Vagina (tissue), 2 donors: Measurements from ENCODE around the gene CLIC5. TPM values are rescaled to one million over a fixed set of nuclear protein-coding genes. Genes with fewer than 3 reads are reported as not detected.

Source experiments
- DNase-seq, 2 donors: peaks; one replicate each; pipeline ENCODE4 v3.0.0-alpha.2; 2017; ENCODE audit errors: extremely low spot score in 2 of 2
- H3K27ac ChIP-seq: fragments of 200-600 bp; sonication (generic); one replicate; pipeline ENCODE4 v1.5.1; 2019
- H3K27me3 ChIP-seq: fragments of 200-600 bp; sonication (generic); one replicate; pipeline ENCODE4 v1.5.1; 2019
- H3K36me3 ChIP-seq, 2 donors: fragments of 200-600 bp; sonication (generic); one replicate each; pipeline ENCODE4 v1.5.1; 2017 to 2019
- H3K4me1 ChIP-seq: fragments of 200-600 bp; sonication (generic); one replicate; pipeline ENCODE4 v1.5.1; 2019
- H3K4me3 ChIP-seq, 2 donors: fragments of 200-600 bp; sonication (generic); 1 replicate in 1 of 2; 2 replicates in 1 of 2; pipeline ENCODE4 v1.5.1; 2016 to 2019
- H3K9me3 ChIP-seq: fragments of 200-600 bp; sonication (generic); one replicate; pipeline ENCODE4 v1.5.1; 2019
- POLR2A ChIP-seq, 2 donors: fragments of 450-650 bp; IDR thresholded peaks; one replicate each; pipeline ENCODE4 v1.6.1; 2017; ENCODE audit warnings: antibody characterized with exemption in 2 of 2, mild to moderate bottlenecking in 2 of 2, moderate library complexity in 2 of 2
- POLR2AphosphoS5 ChIP-seq, 2 donors: sonication (generic); formaldehyde crosslinking; IDR thresholded peaks; one replicate each; pipeline ENCODE4 v1.9.0; 2017; ENCODE audit warnings: antibody characterized with exemption in 2 of 2, mild to moderate bottlenecking in 2 of 2, low read depth in 1 of 2; ENCODE audit not compliant: insufficient read depth in 1 of 2
- intact Hi-C: fragments of 100-400 bp; cut with DNase I; formaldehyde crosslinking; loops from one replicate; pipeline ENCODE4 v1.15.1; 2023
- total RNA-seq: library from RNA; depleted of rRNA; stranded (reverse); fragments of >200 nt; gene quantifications from one replicate; pipeline ENCODE4 v1.2.3, GENCODE V29; 2016
- TF ChIP-seq, protein P1 (sequence below), 3 experiments: fragments of 450-650 bp in 2 of 3; fragments of 200-600 bp in 1 of 3; sonication (generic) in 1 of 3; IDR thresholded peaks; one replicate each; pipeline ENCODE4 v1.5.1; 2017 to 2019; ENCODE audit warnings: antibody characterized with exemption in 3 of 3, mild to moderate bottlenecking in 2 of 3, moderate library complexity in 2 of 3

CLIC5 gene
- total RNA-seq, 1 donor from 2014 or later = 3.4 TPM

DNA sequence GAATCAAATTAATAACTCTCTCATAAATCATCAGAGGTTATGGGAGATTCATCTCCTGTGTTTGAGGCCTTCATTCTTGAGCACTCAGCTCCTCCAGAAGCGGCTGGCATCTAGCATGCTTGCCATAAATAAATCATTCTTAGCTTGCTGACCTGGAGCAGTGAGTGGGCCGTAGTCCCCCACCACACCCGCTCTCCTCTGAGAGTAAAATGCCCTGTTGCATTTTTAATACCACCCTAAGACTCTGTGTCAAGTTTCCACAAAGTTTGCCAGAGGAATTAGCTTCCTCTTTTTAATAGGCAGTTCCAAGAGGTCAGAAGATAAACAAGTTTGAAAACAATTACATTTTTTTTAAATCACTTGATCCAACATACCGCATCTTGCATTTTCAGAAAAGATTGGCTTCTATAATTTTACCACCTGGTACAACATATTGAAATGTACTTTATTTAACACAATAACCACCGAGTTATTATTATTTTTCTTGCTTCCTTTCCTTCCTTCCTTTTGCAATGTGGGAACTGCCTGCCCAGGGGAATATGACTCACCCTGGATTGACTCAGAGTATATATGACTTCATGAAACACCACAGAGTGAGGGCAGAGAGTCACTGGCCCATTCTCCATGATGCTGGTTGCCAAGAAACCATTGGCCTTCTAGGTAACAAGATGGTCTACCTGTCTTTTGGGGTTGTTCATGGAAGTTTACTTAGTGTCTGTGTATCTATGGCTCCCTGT, 29.4 kb upstream of the CLIC5 start:
- Histone ChIP-seq H3K9me3 (no peaks in the 10 kb centered on the region), H3K4me1 (peaks cover 18% of the 10 kb centered on the region), H3K4me3 (no peak overlapping the region), H3K36me3 (no peaks in the 10 kb centered on the region), H3K27me3 (no peaks in the 10 kb centered on the region), H3K27ac (peak overlapping the region; percentile 63)
- no peak for DNase-seq
- intact Hi-C loops = no loop called here
- TF ChIP-seq POLR2AphosphoS5 (IDR thresholded peaks at IDR 0.05; ENCODE audit: insufficient read depth in 1 of 2, low read depth in 1 of 2) = peak; percentile 13 to 80
- TF ChIP-seq, protein P1, sequence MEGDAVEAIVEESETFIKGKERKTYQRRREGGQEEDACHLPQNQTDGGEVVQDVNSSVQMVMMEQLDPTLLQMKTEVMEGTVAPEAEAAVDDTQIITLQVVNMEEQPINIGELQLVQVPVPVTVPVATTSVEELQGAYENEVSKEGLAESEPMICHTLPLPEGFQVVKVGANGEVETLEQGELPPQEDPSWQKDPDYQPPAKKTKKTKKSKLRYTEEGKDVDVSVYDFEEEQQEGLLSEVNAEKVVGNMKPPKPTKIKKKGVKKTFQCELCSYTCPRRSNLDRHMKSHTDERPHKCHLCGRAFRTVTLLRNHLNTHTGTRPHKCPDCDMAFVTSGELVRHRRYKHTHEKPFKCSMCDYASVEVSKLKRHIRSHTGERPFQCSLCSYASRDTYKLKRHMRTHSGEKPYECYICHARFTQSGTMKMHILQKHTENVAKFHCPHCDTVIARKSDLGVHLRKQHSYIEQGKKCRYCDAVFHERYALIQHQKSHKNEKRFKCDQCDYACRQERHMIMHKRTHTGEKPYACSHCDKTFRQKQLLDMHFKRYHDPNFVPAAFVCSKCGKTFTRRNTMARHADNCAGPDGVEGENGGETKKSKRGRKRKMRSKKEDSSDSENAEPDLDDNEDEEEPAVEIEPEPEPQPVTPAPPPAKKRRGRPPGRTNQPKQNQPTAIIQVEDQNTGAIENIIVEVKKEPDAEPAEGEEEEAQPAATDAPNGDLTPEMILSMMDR (IDR thresholded peaks at IDR 0.05) = no peak
- no peak for TF ChIP-seq POLR2A (IDR thresholded peaks at IDR 0.05)

GRCh38 chr6:46042355-46042999, 26.8 kb upstream of the CLIC5 start:
- DNase-seq = no peak
- Histone ChIP-seq H3K36me3 (no peaks in the 10 kb centered on the region), H3K4me1 (peaks cover 13% of the 10 kb centered on the region), H3K27ac (no peak overlapping the region), H3K27me3 (no peaks in the 10 kb centered on the region), H3K9me3 (no peaks in the 10 kb centered on the region), H3K4me3 (no peak overlapping the region)
- TF ChIP-seq POLR2A (IDR thresholded peaks at IDR 0.05) = no peak
- TF ChIP-seq, protein P1 (IDR thresholded peaks at IDR 0.05) = peak in 1 of 3 experiments; percentile 49
- intact Hi-C loops = no loop called here

DNA sequence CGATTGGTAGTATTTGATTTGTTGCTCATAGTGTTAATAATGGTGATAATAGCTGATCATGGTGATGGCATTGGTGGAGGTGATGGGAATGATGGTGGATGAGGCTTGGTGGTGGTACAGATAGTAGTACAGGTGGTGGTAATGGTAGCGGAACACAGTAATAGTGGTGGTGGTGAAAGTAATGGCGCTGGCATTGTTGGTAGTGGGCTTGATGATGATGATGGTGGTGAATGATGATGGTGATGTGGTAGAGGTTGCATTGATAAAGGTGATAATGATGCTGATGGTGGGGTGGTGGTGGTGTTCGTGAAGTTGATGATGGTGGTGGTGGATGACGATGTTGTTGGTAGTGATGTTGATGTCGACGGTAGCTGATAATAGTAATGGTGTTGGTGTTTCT, 24.6 kb upstream of the CLIC5 start:
- no peak for DNase-seq
- intact Hi-C loops = no loop called here
- TF ChIP-seq POLR2AphosphoS5 (IDR thresholded peaks at IDR 0.05; ENCODE audit: insufficient read depth in 1 of 2, low read depth in 1 of 2) (no peak), POLR2A (IDR thresholded peaks at IDR 0.05) (no peak)
- TF ChIP-seq, protein P1 (IDR thresholded peaks at IDR 0.05) = no peak

GRCh38 chr6:46039646-46040045, 24.0 kb upstream of the CLIC5 start:
- peaks cover 5% of the 10 kb centered on the region for H3K4me1 ChIP-seq
- H3K9me3 ChIP-seq = no peaks in the 10 kb centered on the region
- intact Hi-C loops = no loop called here
- no peaks in the 10 kb centered on the region for H3K27me3 ChIP-seq
- H3K4me3 ChIP-seq = no peak overlapping the region
- DNase-seq = no peak
- no peak overlapping the region for H3K27ac ChIP-seq
- H3K36me3 ChIP-seq = no peaks in the 10 kb centered on the region
- TF ChIP-seq POLR2A (IDR thresholded peaks at IDR 0.05) = no peak
- TF ChIP-seq, protein P1 (IDR thresholded peaks at IDR 0.05) = no peak
- TF ChIP-seq POLR2AphosphoS5 (IDR thresholded peaks at IDR 0.05; ENCODE audit: insufficient read depth in 1 of 2, low read depth in 1 of 2) = no peak

More for the DNA sequence above, 24.6 kb upstream of the CLIC5 start:
- H3K9me3 ChIP-seq = no peaks in the 10 kb centered on the region
- no peaks in the 10 kb centered on the region for H3K36me3 ChIP-seq
- no peak overlapping the region for H3K4me3 ChIP-seq
- H3K27ac ChIP-seq = no peak overlapping the region
- H3K27me3 ChIP-seq = no peaks in the 10 kb centered on the region
- peaks cover 12% of the 10 kb centered on the region for H3K4me1 ChIP-seq

GRCh38 chr6:46036911-46037310, 21.3 kb upstream of the CLIC5 start:
- H3K4me1 ChIP-seq = no peaks in the 10 kb centered on the region
- H3K36me3 ChIP-seq = no peaks in the 10 kb centered on the region
- no peak for DNase-seq
- no peaks in the 10 kb centered on the region for H3K27me3 ChIP-seq
- no peak overlapping the region for H3K4me3 ChIP-seq
- no peaks in the 10 kb centered on the region for H3K9me3 ChIP-seq
- no peak overlapping the region for H3K27ac ChIP-seq
- intact Hi-C loops = no loop called here
- TF ChIP-seq, protein P1 (IDR thresholded peaks at IDR 0.05) = no peak
- TF ChIP-seq POLR2AphosphoS5 (IDR thresholded peaks at IDR 0.05; ENCODE audit: insufficient read depth in 1 of 2, low read depth in 1 of 2) (no peak), POLR2A (IDR thresholded peaks at IDR 0.05) (no peak)
